Muscle layer of colon (tissue), 2 donors: ENCODE data around the gene ISX.
"Not testable (repeated sequence)": the region's sequence is repeated elsewhere in the genome, so short reads cannot be mapped to it uniquely, and the experiment has no call there.

Experiments
- H3K27ac ChIP-seq: one replicate; pipeline ENCODE4 v1.7.0; 2013; ENCODE audit warnings: low read depth, mild to moderate bottlenecking, low read length, moderate library complexity
- H3K27me3 ChIP-seq, 2 donors: one replicate each; pipeline ENCODE4 v1.7.0; 2013; ENCODE audit warnings: low read length in 2 of 2, mild to moderate bottlenecking in 2 of 2; ENCODE audit not compliant: insufficient read depth in 2 of 2, control insufficient read depth in 1 of 2
- H3K36me3 ChIP-seq: one replicate; pipeline ENCODE4 v1.7.0; 2013; ENCODE audit warnings: mild to moderate bottlenecking, low read length; ENCODE audit not compliant: insufficient read depth
- H3K4me1 ChIP-seq: one replicate; pipeline ENCODE4 v1.7.0; 2013; ENCODE audit warnings: mild to moderate bottlenecking, low read length; ENCODE audit not compliant: insufficient read depth
- H3K4me3 ChIP-seq, 2 donors: one replicate each; pipeline ENCODE4 v1.7.0; 2013; ENCODE audit warnings: low read length in 2 of 2, low read depth in 1 of 2, mild to moderate bottlenecking in 1 of 2, moderate library complexity in 1 of 2
- H3K9ac ChIP-seq: one replicate; pipeline ENCODE4 v1.7.0; 2013; ENCODE audit warnings: low read length
- H3K9me3 ChIP-seq: one replicate; pipeline ENCODE4 v1.7.0; 2013; ENCODE audit warnings: mild to moderate bottlenecking, low read length
- donor health status: abdominal sarcoma.
- donor health status: Adenocarcinoma of cecum.

ISX gene

GRCh38 chr22:35065796-35066218 is at the start of gene ISX:
Gene ISX (plus strand): TSS chr22:35066158. CDS start chr22:35067088, 930 bp downstream.
- Histone ChIP-seq H3K36me3 (no peaks in the 10 kb centered on the region), H3K4me3 (no peak within 1 kb of the TSS), H3K27ac (no peak within 1 kb of the TSS), H3K9ac (no peak within 1 kb of the TSS), H3K4me1 (no peaks in the 10 kb centered on the region), H3K27me3 (no peaks in the 10 kb centered on the region), H3K9me3 (no peaks in the 10 kb centered on the region)

GRCh38 chr22:35016909-35017308 is 49.0 kb upstream of the ISX start:
- H3K27me3 ChIP-seq: no peaks in the 10 kb centered on the region
- no peak overlapping the region for H3K4me3 ChIP-seq
- H3K9me3 ChIP-seq: no peaks in the 10 kb centered on the region
- no peak overlapping the region for H3K27ac ChIP-seq
- no peak overlapping the region for H3K9ac ChIP-seq
- no peaks in the 10 kb centered on the region for H3K36me3 ChIP-seq
- no peaks in the 10 kb centered on the region for H3K4me1 ChIP-seq

- Histone ChIP-seq H3K36me3 (no peaks in the 10 kb centered on the region), H3K27ac (no peak overlapping the region), H3K4me3 (no peak overlapping the region), H3K4me1 (no peaks in the 10 kb centered on the region), H3K9me3 (no peaks in the 10 kb centered on the region), H3K27me3 (peaks cover 0 to 3% of the 10 kb centered on the region in 2 donors), H3K9ac (no peak overlapping the region)
These were observed 47.0 kb upstream of the ISX start for GRCh38 chr22:35018995-35019394.

GRCh38 chr22:35020517-35020916 is 45.4 kb upstream of the ISX start:
- Histone ChIP-seq H3K36me3 (no peaks in the 10 kb centered on the region), H3K27ac (no peak overlapping the region), H3K9ac (no peak overlapping the region), H3K9me3 (no peaks in the 10 kb centered on the region), H3K4me1 (no peaks in the 10 kb centered on the region), H3K27me3 (peaks cover 0 to 3% of the 10 kb centered on the region in 2 donors), H3K4me3 (no peak overlapping the region)

GRCh38 chr22:35021161-35021560 is 44.8 kb upstream of the ISX start:
- H3K9me3 ChIP-seq: no peaks in the 10 kb centered on the region
- no peaks in the 10 kb centered on the region for H3K4me1 ChIP-seq
- no peak overlapping the region for H3K9ac ChIP-seq
- no peaks in the 10 kb centered on the region for H3K36me3 ChIP-seq
- H3K27ac ChIP-seq: no peak overlapping the region
- H3K27me3 ChIP-seq: peaks cover 0 to 3% of the 10 kb centered on the region in 2 donors
- H3K4me3 ChIP-seq: no peak overlapping the region

- no peaks in the 10 kb centered on the region for H3K36me3 ChIP-seq
- H3K27ac ChIP-seq: no peak overlapping the region
- no peak overlapping the region for H3K9ac ChIP-seq
- peaks cover 0 to 3% of the 10 kb centered on the region in 2 donors for H3K27me3 ChIP-seq
- H3K9me3 ChIP-seq: no peaks in the 10 kb centered on the region
- no peak overlapping the region for H3K4me3 ChIP-seq
- no peaks in the 10 kb centered on the region for H3K4me1 ChIP-seq
These were observed 43.7 kb upstream of the ISX start for GRCh38 chr22:35022291-35022690.

- peaks cover 0 to 3% of the 10 kb centered on the region in 2 donors for H3K27me3 ChIP-seq
- no peaks in the 10 kb centered on the region for H3K9me3 ChIP-seq
- H3K36me3 ChIP-seq: no peaks in the 10 kb centered on the region
- H3K27ac ChIP-seq: no peak overlapping the region
- H3K9ac ChIP-seq: no peak overlapping the region
- H3K4me1 ChIP-seq: no peaks in the 10 kb centered on the region
- no peak overlapping the region for H3K4me3 ChIP-seq
These were observed 42.1 kb upstream of the ISX start for GRCh38 chr22:35023692-35024363.

GRCh38 chr22:35024364-35024692 is 41.6 kb upstream of the ISX start:
- H3K9me3 ChIP-seq: no peaks in the 10 kb centered on the region
- H3K36me3 ChIP-seq: no peaks in the 10 kb centered on the region
- H3K4me3 ChIP-seq: no peak overlapping the region
- H3K9ac ChIP-seq: no peak overlapping the region
- peaks cover 0 to 3% of the 10 kb centered on the region in 2 donors for H3K27me3 ChIP-seq
- H3K27ac ChIP-seq: no peak overlapping the region
- no peaks in the 10 kb centered on the region for H3K4me1 ChIP-seq

GRCh38 chr22:35030112-35030511 is 35.8 kb upstream of the ISX start:
- H3K9me3 ChIP-seq, H3K27me3 ChIP-seq, H3K9ac ChIP-seq, H3K4me1 ChIP-seq, H3K36me3 ChIP-seq, H3K4me3 ChIP-seq, H3K27ac ChIP-seq: not testable (repeated sequence)

- no peak overlapping the region for H3K4me3 ChIP-seq
- H3K27ac ChIP-seq: no peak overlapping the region
- no peak overlapping the region for H3K9ac ChIP-seq
- H3K27me3 ChIP-seq: no peaks in the 10 kb centered on the region
- H3K9me3 ChIP-seq: no peaks in the 10 kb centered on the region
- no peaks in the 10 kb centered on the region for H3K4me1 ChIP-seq
- H3K36me3 ChIP-seq: no peaks in the 10 kb centered on the region
These were observed 33.4 kb upstream of the ISX start for GRCh38 chr22:35032571-35032970.

- H3K36me3 ChIP-seq: no peaks in the 10 kb centered on the region
- H3K9me3 ChIP-seq: no peaks in the 10 kb centered on the region
- no peak overlapping the region for H3K4me3 ChIP-seq
- no peaks in the 10 kb centered on the region for H3K27me3 ChIP-seq
- H3K4me1 ChIP-seq: no peaks in the 10 kb centered on the region
- H3K27ac ChIP-seq: no peak overlapping the region
- H3K9ac ChIP-seq: no peak overlapping the region
These were observed 32.2 kb upstream of the ISX start for GRCh38 chr22:35033635-35034296.

- H3K27ac ChIP-seq: no peak overlapping the region
- no peaks in the 10 kb centered on the region for H3K36me3 ChIP-seq
- no peaks in the 10 kb centered on the region for H3K9me3 ChIP-seq
- H3K4me1 ChIP-seq: peaks cover 5% of the 10 kb centered on the region
- H3K27me3 ChIP-seq: no peaks in the 10 kb centered on the region
- H3K4me3 ChIP-seq: no peak overlapping the region
- no peak overlapping the region for H3K9ac ChIP-seq
These were observed 31.0 kb upstream of the ISX start for GRCh38 chr22:35034963-35035362.
